HK-2 (cell line): Measurements from ENCODE around the gene UBR7.

Source experiments
- DNase-seq: peaks from one replicate; pipeline ENCODE4 v3.0.0-alpha.2; 2018; ENCODE audit not compliant: unreplicated experiment

UBR7 gene

DNA sequence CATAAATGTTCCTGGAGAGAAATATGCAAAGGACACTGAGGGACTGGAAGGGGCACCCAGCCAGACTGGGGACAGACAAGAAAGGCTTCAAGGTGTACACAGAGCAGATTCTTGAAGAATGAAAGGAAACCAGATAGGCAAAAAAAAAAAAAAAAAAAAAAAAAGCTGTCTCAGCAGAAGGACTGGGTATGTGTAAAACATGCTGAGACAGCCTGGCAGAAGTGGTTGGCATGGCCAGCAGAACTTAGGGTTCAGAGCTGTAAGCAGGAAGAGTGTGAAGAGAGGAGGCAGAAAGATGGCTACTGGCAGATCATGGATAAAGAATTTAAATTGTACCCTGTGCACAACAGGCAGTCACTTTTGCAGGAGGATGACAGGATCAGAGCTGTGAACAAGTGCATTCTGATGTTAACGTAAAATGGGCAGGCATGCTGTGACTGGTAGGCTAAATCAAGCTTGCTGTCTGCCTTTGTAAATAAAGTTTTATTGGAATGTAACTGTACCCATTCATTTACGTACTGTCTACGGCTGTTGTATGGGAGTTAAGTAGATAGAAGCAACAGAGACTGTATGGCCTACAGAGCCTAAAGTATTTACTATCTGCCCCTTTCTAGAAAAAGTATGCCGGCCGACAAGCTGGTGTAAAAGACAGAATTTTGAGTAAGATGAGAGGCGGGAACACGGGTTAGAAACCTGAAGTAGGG, 42.2 kb downstream of the UBR7 start:
- no peak for DNase-seq

DNA sequence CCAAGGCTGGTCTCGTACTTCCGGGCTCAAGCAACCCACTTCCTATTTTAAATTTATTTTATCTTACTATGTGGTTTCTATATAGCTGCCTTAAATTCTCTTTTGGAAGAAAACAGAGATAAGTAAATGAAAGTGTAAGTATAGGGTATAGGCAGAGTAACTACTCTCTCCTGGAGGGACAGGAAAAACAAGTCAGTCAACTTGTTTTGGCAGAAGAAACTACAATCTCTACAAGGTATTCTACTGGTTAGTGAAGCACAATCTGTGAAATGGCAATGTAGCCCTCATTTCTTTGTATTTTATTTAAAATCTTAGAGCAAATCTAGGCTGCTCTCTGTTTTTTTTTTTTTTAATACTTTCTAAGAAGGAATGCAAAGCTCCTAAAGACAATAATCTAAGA, 55.4 kb downstream of the UBR7 start:
- DNase-seq: no peak

DNA sequence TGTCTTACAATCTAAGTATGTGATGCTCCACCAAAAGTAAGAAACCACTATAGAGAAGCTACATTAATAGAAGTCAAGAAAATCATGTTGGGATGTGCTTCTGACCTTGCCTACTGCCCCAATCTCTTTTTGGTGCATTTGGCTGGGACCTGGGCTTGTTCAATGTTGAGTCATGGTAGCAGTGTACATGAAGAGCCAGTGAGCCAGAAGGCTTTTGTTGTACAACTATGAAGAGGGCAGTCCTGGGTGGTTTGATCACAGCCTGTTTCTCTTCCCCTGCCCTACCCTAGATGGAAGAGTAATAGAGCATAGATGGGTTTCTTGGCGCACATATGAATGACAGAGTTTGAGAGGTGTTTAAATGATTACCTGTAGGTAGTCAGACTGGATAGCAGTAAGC, 56.4 kb downstream of the UBR7 start:
- no peak for DNase-seq

DNA sequence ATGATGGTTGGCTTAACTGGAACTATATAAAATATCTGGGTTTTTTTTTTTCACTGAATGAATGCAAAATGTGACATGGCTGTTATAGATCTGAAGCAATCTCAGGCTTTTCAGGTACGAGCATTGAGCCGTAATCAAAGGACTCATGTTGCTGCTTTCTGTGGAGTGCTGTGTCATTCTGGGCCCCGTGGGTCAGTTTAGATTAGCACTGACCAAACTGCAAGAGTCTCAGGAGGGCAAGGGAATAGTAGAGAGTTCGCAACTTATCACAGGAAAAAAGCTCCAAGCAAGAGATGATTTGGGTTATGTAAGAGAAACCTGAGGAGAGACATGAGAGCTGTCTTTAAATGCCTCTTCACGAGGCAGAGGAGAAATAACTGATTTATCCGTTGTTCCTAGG, 59.1 kb downstream of the UBR7 start:
- no peak for DNase-seq

DNA sequence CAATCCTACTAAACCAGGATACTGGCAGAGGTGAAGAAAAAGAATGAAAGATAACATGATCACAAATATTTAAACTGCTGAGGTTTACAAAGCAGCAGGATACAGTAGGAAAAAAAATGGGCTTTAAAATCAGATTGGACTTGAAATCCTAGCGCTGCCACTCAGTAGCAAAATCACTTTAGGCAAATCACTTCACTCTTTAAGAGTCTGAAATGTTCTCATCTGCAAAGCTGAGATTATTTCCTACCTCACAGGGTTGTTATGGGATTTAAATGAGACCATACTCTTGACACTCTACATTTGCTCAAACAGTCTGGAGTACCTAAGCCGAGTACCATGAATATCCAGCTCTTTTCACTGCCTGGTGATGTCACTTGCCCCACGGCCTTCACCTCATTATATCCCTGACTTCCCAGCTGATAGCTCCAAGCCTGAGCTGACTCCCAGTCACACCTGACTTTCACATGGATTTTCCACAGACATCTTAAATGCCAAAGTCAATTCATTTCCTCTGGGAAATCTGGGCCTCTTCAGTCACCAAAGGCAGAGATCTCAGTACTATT, 60.2 kb downstream of the UBR7 start:
- DNase-seq: no peak

DNA sequence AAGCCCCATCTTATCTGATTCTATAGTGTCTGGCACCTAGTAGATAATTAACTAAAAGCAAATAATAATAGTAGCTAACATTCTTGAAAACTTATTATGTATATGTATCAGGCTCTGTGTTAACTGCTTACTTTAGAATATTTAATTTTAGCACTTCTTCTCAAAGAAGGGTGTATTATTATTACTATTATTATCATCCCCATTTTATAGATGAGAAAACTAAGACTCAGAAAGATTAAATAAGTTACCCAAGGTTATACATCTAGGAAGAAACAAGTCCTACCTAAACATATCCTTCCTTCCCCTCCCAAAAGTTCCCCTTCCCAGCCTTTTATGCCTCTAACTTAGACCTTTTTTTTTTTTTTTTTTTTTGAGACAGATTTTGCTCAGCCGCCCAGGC, 61.4 kb downstream of the UBR7 start:
- no peak for DNase-seq

DNA sequence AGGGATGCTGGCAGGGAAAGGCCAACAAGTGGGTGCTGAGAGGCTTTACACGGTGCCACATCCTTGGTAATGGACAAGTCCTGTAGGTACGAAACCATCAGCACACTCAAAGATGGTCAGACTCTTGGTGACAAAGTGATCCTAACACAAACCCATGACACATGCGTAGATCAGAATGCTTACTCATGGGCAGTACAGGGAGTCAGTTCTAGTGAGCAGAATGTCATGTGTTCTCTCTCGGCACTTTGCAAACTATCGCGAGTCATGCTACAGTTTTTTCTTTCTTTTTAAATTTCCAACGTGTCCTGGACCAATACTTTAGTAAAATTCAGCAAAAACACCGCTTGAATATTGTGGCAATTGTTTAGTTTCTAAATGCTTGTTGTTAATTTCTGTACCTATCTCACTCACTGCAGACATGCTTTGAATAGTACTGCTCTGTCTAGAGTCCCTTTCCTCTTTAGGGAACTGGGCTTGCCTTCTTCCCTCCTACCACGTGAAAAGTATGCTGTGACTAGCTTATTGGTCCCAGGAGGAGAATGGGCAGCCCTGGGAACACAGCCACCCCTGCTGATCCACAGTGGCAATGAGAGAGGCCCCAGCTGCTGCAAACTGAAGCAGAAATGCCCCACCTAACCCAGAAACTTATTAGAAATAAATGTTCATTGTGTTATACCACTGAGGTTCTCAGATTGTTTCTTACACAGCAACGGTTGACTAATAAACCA, 62.4 kb downstream of the UBR7 start:
- peak; percentile 20 for DNase-seq

DNA sequence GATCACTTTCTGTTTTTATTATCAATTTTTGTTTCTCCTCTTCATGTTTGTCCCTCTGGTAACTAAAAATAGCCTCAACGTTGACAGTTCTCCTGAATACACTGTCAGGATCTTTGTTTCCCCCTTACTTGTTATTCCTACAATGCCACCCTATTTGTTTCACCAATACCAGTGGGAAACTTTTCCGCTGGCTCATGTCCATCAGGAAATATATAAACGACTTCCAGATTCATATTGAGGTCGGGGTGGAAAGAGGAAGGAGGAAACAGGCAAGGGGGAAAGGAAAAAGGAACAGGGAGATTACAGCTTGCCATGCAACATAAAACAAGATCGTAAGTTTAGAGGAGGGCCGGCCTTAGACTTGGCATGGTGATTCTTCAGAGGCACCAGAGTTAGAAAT, 64.1 kb downstream of the UBR7 start:
- DNase-seq: no peak

DNA sequence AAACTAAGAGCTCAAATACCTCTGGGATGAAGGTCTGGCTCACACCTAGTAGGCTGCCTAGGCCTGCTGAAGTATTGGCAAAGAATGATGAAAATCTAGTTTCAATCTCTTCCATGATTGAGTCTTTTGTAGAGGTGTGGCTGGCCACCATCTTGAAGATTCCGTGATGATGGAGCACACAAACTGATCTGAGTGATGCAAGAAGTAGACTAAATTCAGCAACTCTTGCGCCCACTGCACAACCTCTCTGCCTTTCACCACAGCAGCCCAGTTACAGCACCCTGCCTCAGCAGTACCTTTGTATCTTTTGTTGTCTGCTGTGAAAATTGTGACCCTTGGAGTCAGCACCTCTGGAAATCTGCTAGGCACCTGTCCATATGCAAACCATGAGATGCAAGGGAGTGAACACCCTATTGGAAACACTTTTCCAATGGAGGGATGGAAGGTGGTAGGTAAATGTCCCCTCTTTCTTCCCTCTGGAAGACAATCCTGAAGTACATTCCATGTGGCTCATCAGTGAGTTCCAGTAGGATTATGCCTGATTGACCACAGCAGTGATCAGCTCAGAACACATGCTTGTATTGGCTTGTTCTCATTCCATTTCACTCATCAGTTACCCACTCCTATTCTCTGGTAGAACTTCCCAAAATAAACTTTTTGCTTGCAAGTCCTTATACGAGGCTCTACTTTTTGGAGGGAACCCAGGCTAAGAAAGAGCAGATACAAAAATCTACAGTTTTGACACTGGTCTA, 67.2 kb downstream of the UBR7 start:
- no peak for DNase-seq

DNA sequence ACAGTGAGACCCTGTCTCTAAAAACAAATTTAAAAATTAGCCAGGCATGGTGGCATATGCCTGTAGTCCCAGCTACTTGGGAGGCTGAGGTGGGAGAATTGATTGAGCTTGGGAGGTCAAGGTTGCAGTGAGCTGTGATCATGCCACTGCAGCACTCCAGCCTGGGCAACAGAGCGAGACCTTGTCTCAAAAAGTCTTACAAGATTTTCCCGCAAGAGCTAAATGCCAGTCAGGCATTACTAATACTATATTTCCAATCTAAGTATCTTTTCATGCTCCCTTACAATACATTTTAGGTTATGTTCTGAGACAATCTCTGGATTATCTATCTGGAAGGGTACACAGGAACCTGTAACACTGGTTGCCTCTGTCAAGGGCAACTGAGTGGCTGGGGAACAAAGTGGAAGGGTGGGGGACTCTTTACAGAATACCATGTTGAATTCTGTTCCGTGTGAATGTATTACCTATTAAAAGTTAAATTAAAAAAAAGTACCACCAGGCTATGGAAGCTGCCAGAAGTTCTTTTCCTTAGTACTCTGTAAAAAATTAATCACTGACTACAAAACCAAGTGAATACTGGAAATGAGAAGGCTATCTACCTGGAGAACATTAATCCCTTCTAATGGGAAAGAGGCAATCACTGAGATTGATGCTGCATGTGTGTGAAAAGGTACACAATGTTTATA, 69.1 kb downstream of the UBR7 start:
- no peak for DNase-seq
